Stimulated activated naive CD4-positive, alpha-beta T cell (primary cell): ENCODE results near the gene NUTM2E.
"Not testable (repeated sequence)": the region's sequence is repeated elsewhere in the genome, so short reads cannot be mapped to it uniquely, and the experiment has no call there.

Source experiments
- DNase-seq, 6 experiments: peaks; one replicate each; lab custom pipeline; 2025; lab: John Stamatoyannopoulos, UW

The NUTM2E gene

GRCh38 chr10:79866903-79867551, 40.5 kb downstream of the NUTM2E start:
- not testable (repeated sequence) for DNase-seq

- DNase-seq, result not testable (repeated sequence)
These were observed 41.5 kb downstream of the NUTM2E start for GRCh38 chr10:79868023-79868422.

- not testable (repeated sequence) for DNase-seq
These were observed 43.0 kb downstream of the NUTM2E start for GRCh38 chr10:79869439-79870097.

GRCh38 chr10:79871729-79872128, 45.2 kb downstream of the NUTM2E start:
- not testable (repeated sequence) for DNase-seq
